H1 (cell line): ENCODE results near the gene SPINT2. TPM values are rescaled to one million over a fixed set of nuclear protein-coding genes. Genes with fewer than 3 reads are reported as not detected.

ENCODE experiments used
- CTCF ChIA-PET: fragments of 300-600 bp; sonication (Branson Sonifier 250); formaldehyde crosslinking; loops from one replicate; lab custom pipeline; 2021; ENCODE audit not compliant: partially characterized antibody; lab: Charles Lee
- POLR2A ChIA-PET: fragments of 300-600 bp; sonication (Branson Sonifier 250); formaldehyde crosslinking; loops from one replicate; lab custom pipeline; 2021; ENCODE audit warnings: inconsistent platforms; ENCODE audit not compliant: partially characterized antibody; lab: Charles Lee
- DNase-seq, 2 experiments: peaks; one replicate each; pipeline versions ENCODE4 v3.0.0 to v3.0.0-alpha.2; 2010 to 2022; ENCODE audit warnings: low spot score in 2 of 2, low read depth in 1 of 2, mixed read lengths in 1 of 2
- FAIRE-seq: peaks from 2 replicates; lab custom pipeline; 2011; peaks lifted over from hg19 to GRCh38; lab: Jason Lieb, UNC
- H2AFZ ChIP-seq: 2 replicates; pipeline ENCODE4 v1.8.1; 2012; ENCODE audit warnings: low read length, inconsistent platforms
- H2AK5ac ChIP-seq: 2 replicates; pipeline ENCODE4 v1.6.1; 2013; ENCODE audit warnings: low read depth, low read length
- H2BK120ac ChIP-seq: replicated peaks from 2 replicates; pipeline ENCODE3; 2013; ENCODE audit warnings: low read depth, low read length, inconsistent platforms
- H2BK12ac ChIP-seq: 2 replicates; pipeline ENCODE4 v1.6.1; 2013; ENCODE audit warnings: low read depth, low read length
- H2BK15ac ChIP-seq: 2 replicates; pipeline ENCODE4 v1.6.1; 2013; ENCODE audit warnings: low read length
- H2BK20ac ChIP-seq: 2 replicates; pipeline ENCODE4 v1.6.1; 2013; ENCODE audit warnings: low read length
- H2BK5ac ChIP-seq: 2 replicates; pipeline ENCODE4 v1.6.1; 2013; ENCODE audit warnings: low read depth, low read length
- H3K14ac ChIP-seq: 2 replicates; pipeline ENCODE4 v1.6.1; 2013; ENCODE audit warnings: inconsistent platforms; ENCODE audit not compliant: insufficient read length
- H3K18ac ChIP-seq: 2 replicates; pipeline ENCODE4 v1.6.1; 2013; ENCODE audit warnings: low read length; ENCODE audit errors: extremely low read depth
- H3K23ac ChIP-seq: 2 replicates; pipeline ENCODE4 v1.6.1; 2013; ENCODE audit warnings: inconsistent platforms; ENCODE audit not compliant: insufficient read length
- H3K23me2 ChIP-seq: 2 replicates; pipeline ENCODE4 v1.6.1; 2013; ENCODE audit warnings: low read depth, low read length
- H3K27ac ChIP-seq: 2 replicates; pipeline ENCODE4 v1.6.1; 2011; ENCODE audit warnings: low read depth, low read length, inconsistent platforms
- H3K27me3 ChIP-seq, 4 experiments: replicated peaks in 1 of 4; 1 replicate in 1 of 4; 2 replicates in 3 of 4; pipeline versions ENCODE4 v1.6.1 to v1.8.1; 2011 to 2013; ENCODE audit warnings: low read length in 3 of 4, mild to moderate bottlenecking in 3 of 4, inconsistent platforms in 2 of 4, mixed read lengths in 2 of 4, moderate library complexity in 1 of 4; ENCODE audit not compliant: control insufficient read depth in 3 of 4, insufficient read depth in 3 of 4; ENCODE audit errors: extremely low read depth in 1 of 4
- H3K36me3 ChIP-seq, 4 experiments: 2 replicates each; pipeline versions ENCODE4 v1.6.1 to v1.8.1; 2011 to 2013; ENCODE audit warnings: mild to moderate bottlenecking in 4 of 4, low read length in 3 of 4, moderate library complexity in 2 of 4, control low read depth in 1 of 4, inconsistent platforms in 1 of 4; ENCODE audit not compliant: insufficient read depth in 4 of 4, control insufficient read depth in 2 of 4
- H3K4ac ChIP-seq: replicated peaks from 2 replicates; pipeline ENCODE3; 2013; ENCODE audit warnings: low read length, low read depth, mixed read lengths, inconsistent platforms; ENCODE audit not compliant: insufficient read length
- H3K4me1 ChIP-seq, 4 experiments: replicated peaks in 1 of 4; 1 replicate in 1 of 4; 2 replicates in 3 of 4; pipeline versions ENCODE4 v1.6.1 to v1.8.1; 2011 to 2013; ENCODE audit warnings: low read length in 3 of 4, inconsistent platforms in 2 of 4, mixed read lengths in 1 of 4; ENCODE audit not compliant: insufficient read depth in 4 of 4, control insufficient read depth in 3 of 4
- H3K4me2 ChIP-seq, 2 experiments: 2 replicates each; pipeline versions ENCODE4 v1.6.1 to v1.8.1; 2011 to 2013; ENCODE audit warnings: low read depth in 2 of 2, low read length in 2 of 2, control low read depth in 1 of 2, inconsistent platforms in 1 of 2, mild to moderate bottlenecking in 1 of 2; ENCODE audit not compliant: insufficient read depth in 1 of 2
- H3K4me3 ChIP-seq, 4 experiments: fragments of 200-600, 300-600 bp in 1 of 4; sonication (generic), shearing (Covaris generic), sonication (Bioruptor Twin) in 1 of 4; 2 replicates each; pipeline versions ENCODE4 v1.5.1 to v1.8.1; 2011 to 2016; ENCODE audit warnings: low read length in 4 of 4, low read depth in 3 of 4, control low read depth in 2 of 4, inconsistent platforms in 2 of 4, mild to moderate bottlenecking in 2 of 4, mixed read lengths in 1 of 4, moderate library complexity in 1 of 4; ENCODE audit not compliant: insufficient read depth in 2 of 4; ENCODE audit errors: extremely low read depth in 1 of 4
- H3K56ac ChIP-seq: replicated peaks from 2 replicates; pipeline ENCODE3; 2013; ENCODE audit warnings: low read depth, mild to moderate bottlenecking, mixed read lengths, low read length, inconsistent platforms; ENCODE audit not compliant: insufficient read length
- H3K79me1 ChIP-seq: 2 replicates; pipeline ENCODE4 v1.6.1; 2013; ENCODE audit warnings: low read depth, low read length, control low read depth
- H3K79me2 ChIP-seq, 2 experiments: 2 replicates each; pipeline versions ENCODE4 v1.6.1 to v1.8.1; 2012 to 2013; ENCODE audit warnings: low read length in 2 of 2, mild to moderate bottlenecking in 2 of 2, inconsistent platforms in 1 of 2; ENCODE audit not compliant: insufficient read depth in 2 of 2, control insufficient read depth in 1 of 2
- H3K9ac ChIP-seq, 4 experiments: replicated peaks in 1 of 4; 1 replicate in 1 of 4; 2 replicates in 3 of 4; pipeline versions ENCODE4 v1.6.1 to v1.8.1; 2011 to 2013; ENCODE audit warnings: low read depth in 3 of 4, low read length in 3 of 4, control low read depth in 2 of 4, mild to moderate bottlenecking in 2 of 4, moderate library complexity in 2 of 4, inconsistent platforms in 1 of 4; ENCODE audit errors: extremely low read depth in 1 of 4
- H3K9me3 ChIP-seq, 2 experiments: 2 replicates each; pipeline versions ENCODE4 v1.6.1 to v1.8.1; 2012 to 2013; ENCODE audit warnings: mild to moderate bottlenecking in 2 of 2, moderate library complexity in 2 of 2, control low read depth in 1 of 2, inconsistent platforms in 1 of 2, low read depth in 1 of 2, low read length in 1 of 2, mixed read lengths in 1 of 2; ENCODE audit not compliant: insufficient read depth in 2 of 2
- H4K20me1 ChIP-seq, 2 experiments: replicated peaks in 1 of 2; 2 replicates each; pipeline versions ENCODE3 to v1.8.1; 2011 to 2013; ENCODE audit warnings: inconsistent platforms in 2 of 2, low read length in 2 of 2, mild to moderate bottlenecking in 1 of 2; ENCODE audit not compliant: insufficient read depth in 2 of 2, control insufficient read depth in 1 of 2
- H4K5ac ChIP-seq: 2 replicates; pipeline ENCODE4 v1.6.1; 2013; ENCODE audit warnings: low read length, low read depth, mixed read lengths, inconsistent platforms; ENCODE audit not compliant: insufficient read length
- H4K8ac ChIP-seq: 2 replicates; pipeline ENCODE4 v1.8.0; 2013; ENCODE audit warnings: mild to moderate bottlenecking, moderate library complexity, low read length, inconsistent platforms; ENCODE audit not compliant: insufficient read depth; ENCODE audit errors: extremely low read depth
- H4K91ac ChIP-seq: replicated peaks from 2 replicates; pipeline ENCODE3; 2013; ENCODE audit warnings: low read length, mixed read lengths, inconsistent platforms; ENCODE audit not compliant: insufficient read length
- ASH2L ChIP-seq: fragments of 200-600, 300-600 bp; sonication (generic); IDR thresholded peaks from one replicate; pipeline ENCODE4 v1.7.1; 2017; ENCODE audit warnings: low read length
- BCL11A ChIP-seq, 2 experiments: IDR thresholded peaks; one replicate each; pipeline ENCODE4 v1.6.1; 2011; ENCODE audit warnings: low read depth in 2 of 2, low read length in 2 of 2, mild to moderate bottlenecking in 2 of 2
- CEBPB ChIP-seq: IDR thresholded peaks from 2 replicates; pipeline ENCODE4 v1.6.1; 2012; ENCODE audit warnings: low read depth, low read length
- JUN ChIP-seq: IDR thresholded peaks from 2 replicates; pipeline ENCODE4 v1.6.1; 2011; ENCODE audit warnings: low read depth, mild to moderate bottlenecking, improper control_type of control experiment, low read length
- SP4 ChIP-seq: IDR thresholded peaks from 2 replicates; pipeline ENCODE4 v1.6.1; 2012; ENCODE audit warnings: low read length, inconsistent platforms
- TAF1 ChIP-seq: IDR thresholded peaks from 2 replicates; pipeline ENCODE4 v1.6.1; 2011; ENCODE audit warnings: mild to moderate bottlenecking, low read depth, low read length
- WGBS, 2 experiments: shearing (Covaris generic) in 1 of 2; methylation state at CpG; one replicate each; pipeline versions ENCODE4 v1.1.6 to v1.1.7; 2013 to 2015; ENCODE audit warnings: low lambda C conversion rate in 2 of 2, mixed read lengths in 2 of 2, inconsistent platforms in 1 of 2, low coverage in 1 of 2, missing lambda C conversion rate in 1 of 2; ENCODE audit not compliant: insufficient replicate concordance in 2 of 2, insufficient coverage in 1 of 2, insufficient read length in 1 of 2; ENCODE audit errors: extremely low coverage in 1 of 2, missing lambda C conversion rate in 1 of 2; 5-methylcytosine and 5-hydroxymethylcytosine counted together
- polyA plus RNA-seq, 7 experiments: library from polyadenylated mRNA; depleted of rRNA in 3 of 7; stranded (reverse) in 5 of 7; unstranded in 2 of 7; fragments of >200 nt in 5 of 7; fragments of 200-250 nt in 2 of 7; gene quantifications; 1 replicate in 5 of 7; 2 replicates in 1 of 7; 4 replicates in 1 of 7; pipeline versions ENCODE4 v1.2.1 to v1.2.3, GENCODE V29; 2011 to 2013; ENCODE audit warnings: missing spikeins in 2 of 7, mixed read lengths in 2 of 7
- total RNA-seq: library from RNA; stranded (reverse); fragmentation: NEBNext Ultra II Directional; extraction: Animal tissue kit (Norgen Biotek cat#: 25700); gene quantifications from 2 replicates; pipeline ENCODE4 v1.2.1, GENCODE V29; 2021

The SPINT2 gene
- total and polyA plus RNA-seq, 2 of the 8 experiments (the other 6 are each of a cell fraction or from before 2014, with no cell fraction given): 294 to 296 TPM

- Histone ChIP-seq H2BK12ac (peak overlapping the region; percentile 30; the same call in 1 of the 2 replicates), H3K23me2 (peaks cover 8% of the 10 kb centered on the region), H2BK15ac (peak overlapping the region; percentile 93), H3K23ac (peak overlapping the region; percentile 3), H4K5ac (no peak overlapping the region), H3K27ac (no peak overlapping the region), H3K4me3 (peak overlapping the region in 1 of 4 experiments; percentile 74; a peak in 4 of 8 replicates), H3K14ac (no peak overlapping the region), H3K79me1 (peaks cover 4% of the 10 kb centered on the region), H4K8ac (no peak overlapping the region), H2AFZ (no peak overlapping the region), H3K18ac (no peak overlapping the region), H3K9ac (no peak overlapping the region; a peak in 2 of 7 replicates), H4K91ac (peak overlapping the region; percentile 34), H3K79me2 (peaks cover 0 to 7% of the 10 kb centered on the region in 2 experiments; a peak in 2 of 4 replicates), H2BK5ac (no peak overlapping the region), H2AK5ac (peak overlapping the region; percentile 86; the same call in 1 of the 2 replicates), H3K4me2 (peak overlapping the region; percentile 78 to 80), H3K9me3 (no peaks in the 10 kb centered on the region), H4K20me1 (peaks cover 0 to 5% of the 10 kb centered on the region in 2 experiments), H2BK120ac (no peak overlapping the region), H3K4me1 (peaks cover 6 to 17% (median 14%) of the 10 kb centered on the region in 4 experiments), H3K27me3 (peaks cover 0 to 5% (median 4%) of the 10 kb centered on the region in 4 experiments; a peak in 2 of 7 replicates), H3K56ac (peak overlapping the region; percentile 79), H3K36me3 (no peaks in the 10 kb centered on the region; a peak in 1 of 8 replicates), H3K4ac (peak overlapping the region; percentile 78), H2BK20ac (no peak overlapping the region)
- 90% methylated on average over 3 of the region's 3 CpGs; no CpG with 5 or more reads in 1 of the 2 experiments for WGBS, 2 experiments
- TF ChIP-seq JUN: no peak
- TF ChIP-seq BCL11A (IDR thresholded peaks at IDR 0.05; ENCODE audit: low read depth in 2 of 2, low read length in 2 of 2): no peak
- no peak for TF ChIP-seq SP4
- TF ChIP-seq CEBPB: no peak
- no peak for TF ChIP-seq TAF1
- no peak for TF ChIP-seq ASH2L
- ChIA-PET CTCF (no interaction called here), POLR2A (no interaction called here)
- no peak for FAIRE-seq
- no peak for DNase-seq
Observed at GRCh38 chr19:38223119-38223523, 41.3 kb upstream of the SPINT2 start.
